Gastroesophageal sphincter (tissue), 4 donors: ENCODE measurements around the gene DRGX. TPM values are rescaled to one million over a fixed set of nuclear protein-coding genes. Genes with fewer than 3 reads are reported as not detected.

Source experiments
- ATAC-seq: fragments of 150-250 bp; one replicate; pipeline ENCODE4 v1.9.1; 2016; ENCODE audit warnings: mild to moderate bottlenecking, moderate library complexity
- H3K27ac ChIP-seq, 4 donors: fragments of 200-600 bp; sonication (generic) in 3 of 4; 1 replicate in 3 of 4; 2 replicates in 1 of 4; pipeline ENCODE4 v1.5.1; 2016 to 2019
- H3K27me3 ChIP-seq: fragments of 200-600 bp; sonication (generic); one replicate; pipeline ENCODE4 v1.5.1; 2019
- H3K36me3 ChIP-seq, 2 donors: fragments of 200-600 bp; sonication (generic); one replicate each; pipeline ENCODE4 v1.5.1; 2019; ENCODE audit warnings: control low read depth in 1 of 2
- H3K4me1 ChIP-seq, 3 donors: fragments of 200-600 bp; sonication (generic); 1 replicate in 2 of 3; 2 replicates in 1 of 3; pipeline ENCODE4 v1.5.1; 2016 to 2019; ENCODE audit warnings: control low read depth in 2 of 3
- H3K4me3 ChIP-seq, 2 donors: fragments of 200-600 bp; sonication (generic); one replicate each; pipeline ENCODE4 v1.5.1; 2019; ENCODE audit warnings: mild to moderate bottlenecking in 1 of 2, moderate library complexity in 1 of 2
- H3K9me3 ChIP-seq, 3 donors: fragments of 200-600 bp; sonication (generic); one replicate each; pipeline ENCODE4 v1.5.1; 2017 to 2019; ENCODE audit warnings: control low read depth in 2 of 3
- CTCF ChIP-seq, 4 experiments: fragments of 200-600 bp in 2 of 4; fragments of 450-650 bp in 2 of 4; sonication (generic) in 1 of 4; IDR thresholded peaks; one replicate each; pipeline ENCODE4 v1.5.1; 2017 to 2019; ENCODE audit warnings: antibody characterized with exemption in 4 of 4, mild to moderate bottlenecking in 2 of 4, moderate library complexity in 2 of 4
- EP300 ChIP-seq: sonication (generic); formaldehyde crosslinking; IDR thresholded peaks from one replicate; pipeline ENCODE4 v1.6.1; 2017; ENCODE audit warnings: antibody characterized with exemption, mild to moderate bottlenecking
- POLR2A ChIP-seq, 2 donors: fragments of 450-650 bp; IDR thresholded peaks; one replicate each; pipeline ENCODE4 v1.6.1; 2017; ENCODE audit warnings: antibody characterized with exemption in 2 of 2, mild to moderate bottlenecking in 2 of 2, moderate library complexity in 1 of 2
- POLR2AphosphoS5 ChIP-seq: sonication (generic); formaldehyde crosslinking; IDR thresholded peaks from one replicate; pipeline ENCODE4 v1.6.1; 2017; ENCODE audit warnings: antibody characterized with exemption
- WGBS, 2 donors: methylation state at CpG; one replicate each; pipeline ENCODE4 v1.1.5; 2018; ENCODE audit warnings: low coverage in 1 of 2; 5-methylcytosine and 5-hydroxymethylcytosine counted together
- total RNA-seq, 4 donors: library from RNA; depleted of rRNA; stranded (reverse); fragments of >200 nt; gene quantifications; one replicate each; pipeline ENCODE4 v1.1.0, GENCODE V29; 2016

Gene DRGX
- total RNA-seq, 4 donors from 2014 or later, result not detected

DNA sequence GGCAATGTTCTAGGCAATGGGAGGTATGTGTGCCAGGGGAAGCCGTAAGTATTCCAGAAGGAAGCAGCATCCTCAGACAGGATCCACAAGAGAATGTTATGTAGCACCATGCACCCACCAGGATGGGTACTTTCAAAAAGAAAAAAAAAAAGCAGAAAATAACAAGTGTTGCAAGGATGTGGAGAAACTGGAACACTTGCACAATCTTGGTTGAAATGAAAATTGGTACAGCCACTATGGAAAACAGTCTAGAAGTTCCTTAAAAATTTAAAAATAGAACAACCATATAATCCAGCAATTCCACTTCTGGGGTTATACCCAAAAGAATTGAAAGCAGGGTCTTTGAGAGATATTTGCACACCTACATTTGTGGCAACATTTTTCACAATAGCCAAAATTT is 76.7 kb downstream of the DRGX start:
- H3K4me1 ChIP-seq, result no peaks in the 10 kb centered on the region
- TF ChIP-seq POLR2A (IDR thresholded peaks at IDR 0.05), result no peak
- TF ChIP-seq POLR2AphosphoS5, result no peak
- no peak for TF ChIP-seq EP300
- no peak for TF ChIP-seq CTCF (IDR thresholded peaks at IDR 0.05)
- no peaks in the 10 kb centered on the region for H3K9me3 ChIP-seq
- no peak overlapping the region for H3K27ac ChIP-seq
- no peaks in the 10 kb centered on the region for H3K27me3 ChIP-seq
- no peak overlapping the region for H3K4me3 ChIP-seq
- WGBS, 2 donors, result 80% methylated on average over 1 of the region's 1 CpG; no CpG with 5 or more reads in 1 of the 2 donors
- H3K36me3 ChIP-seq, result no peaks in the 10 kb centered on the region
- no peak for ATAC-seq

GRCh38 chr10:49318755-49319154 is 77.1 kb downstream of the DRGX start:
- ATAC-seq, result no peak
- Histone ChIP-seq H3K27me3 (no peaks in the 10 kb centered on the region), H3K27ac (no peak overlapping the region), H3K4me1 (no peaks in the 10 kb centered on the region), H3K4me3 (no peak overlapping the region), H3K36me3 (no peaks in the 10 kb centered on the region), H3K9me3 (no peaks in the 10 kb centered on the region)
- no peak for TF ChIP-seq EP300
- no peak for TF ChIP-seq POLR2A (IDR thresholded peaks at IDR 0.05)
- no peak for TF ChIP-seq CTCF (IDR thresholded peaks at IDR 0.05)
- no peak for TF ChIP-seq POLR2AphosphoS5

- Histone ChIP-seq H3K4me3 (no peak overlapping the region), H3K27ac (no peak overlapping the region), H3K9me3 (no peaks in the 10 kb centered on the region), H3K36me3 (no peaks in the 10 kb centered on the region), H3K27me3 (no peaks in the 10 kb centered on the region), H3K4me1 (no peaks in the 10 kb centered on the region)
- 80 to 93% methylated on average over 2 to 5 of the region's 6 CpGs for WGBS, 2 donors
- no peak for ATAC-seq
- TF ChIP-seq POLR2A (IDR thresholded peaks at IDR 0.05) (no peak), CTCF (IDR thresholded peaks at IDR 0.05) (no peak), EP300 (no peak), POLR2AphosphoS5 (no peak)
Measured at GRCh38 chr10:49318028-49318427, 77.9 kb downstream of the DRGX start.

DNA sequence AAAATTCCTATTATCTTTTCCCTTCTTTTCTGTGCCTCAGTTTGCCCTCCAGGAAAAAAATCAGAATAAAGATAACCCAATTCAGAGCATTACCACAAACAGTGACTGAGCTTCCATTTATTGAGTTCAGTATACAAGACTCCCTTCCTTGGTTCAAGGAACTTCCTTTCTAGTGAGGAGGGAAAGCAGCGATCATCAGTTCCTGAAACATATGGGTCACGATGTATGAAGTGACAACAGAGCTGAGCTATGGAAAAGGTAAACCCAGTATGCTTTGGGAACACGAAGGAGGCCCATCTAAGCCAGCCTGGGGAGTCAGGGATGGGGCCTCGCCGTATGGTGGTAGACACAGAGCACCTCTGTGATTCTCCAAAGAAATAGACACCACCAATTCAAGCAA is 81.1 kb downstream of the DRGX start:
- WGBS, 2 donors, result 73 to 96% methylated on average over 3 to 5 of the region's 5 CpGs
- TF ChIP-seq POLR2AphosphoS5, result no peak
- no peaks in the 10 kb centered on the region for H3K4me1 ChIP-seq
- H3K4me3 ChIP-seq, result no peak overlapping the region
- H3K36me3 ChIP-seq, result no peaks in the 10 kb centered on the region
- no peak for ATAC-seq
- H3K27ac ChIP-seq, result no peak overlapping the region
- peaks cover 7% of the 10 kb centered on the region for H3K27me3 ChIP-seq
- no peaks in the 10 kb centered on the region for H3K9me3 ChIP-seq

Other genes starting within 250 kb of the DRGX start
- 10 to 100 TPM; 12.4 to 65.8 (median 21.7) TPM for gene TMEM273, start 207.7 kb downstream of the DRGX start, total RNA-seq
- gene C10orf71, start 96.9 kb downstream of the DRGX start, total RNA-seq, result under 1 TPM in 2 of 4 donors, not detected in 2; 0.08 to 0.27 TPM
- 10 to 100 TPM in 2 of 4 donors, 1 to 10 TPM in 2; 9.6 to 13.5 (median 11.0) TPM for gene ERCC6, start 143.0 kb upstream of the DRGX start, total RNA-seq
- gene SLC18A3, start 214.2 kb upstream of the DRGX start, total RNA-seq, result 1 to 10 TPM in 2 of 4 donors, under 1 TPM in 1, not detected in 1; 0.12 to 1.7 (median 1.5) TPM
- gene CHAT, start 217.9 kb upstream of the DRGX start, total RNA-seq, result 1 to 10 TPM in 1 of 4 donors, under 1 TPM in 1, not detected in 2; 0.94 to 1.6 TPM